GM12878 (cell line): ENCODE results near the gene MSX2.

Experiments used
- HDGF ChIP-seq: fragments of 450-650 bp; IDR thresholded peaks from 2 replicates; pipeline ENCODE4 v1.6.1; 2016; ENCODE audit warnings: antibody characterized with exemption
- POLR2A ChIP-seq: IDR thresholded peaks from 2 replicates; pipeline ENCODE4 v1.6.1; 2011; ENCODE audit warnings: low read depth, mild to moderate bottlenecking, low read length

- no peak for TF ChIP-seq POLR2A
- TF ChIP-seq HDGF: no peak
Measured at GRCh38 chr5:174675110-174675509, 49.3 kb upstream of the MSX2 start.
